Gastroesophageal sphincter (tissue), 3 donors: Measurements from ENCODE around the gene TOP2B.

Source experiments
- CTCF ChIP-seq, 4 experiments: fragments of 200-600 bp in 2 of 4; fragments of 450-650 bp in 2 of 4; sonication (generic) in 1 of 4; IDR thresholded peaks; one replicate each; pipeline ENCODE4 v1.5.1; 2017 to 2019; ENCODE audit warnings: antibody characterized with exemption in 4 of 4, mild to moderate bottlenecking in 2 of 4, moderate library complexity in 2 of 4
- EP300 ChIP-seq: sonication (generic); formaldehyde crosslinking; IDR thresholded peaks from one replicate; pipeline ENCODE4 v1.6.1; 2017; ENCODE audit warnings: antibody characterized with exemption, mild to moderate bottlenecking
- POLR2A ChIP-seq, 2 donors: fragments of 450-650 bp; IDR thresholded peaks; one replicate each; pipeline ENCODE4 v1.6.1; 2017; ENCODE audit warnings: antibody characterized with exemption in 2 of 2, mild to moderate bottlenecking in 2 of 2, moderate library complexity in 1 of 2
- POLR2AphosphoS5 ChIP-seq: sonication (generic); formaldehyde crosslinking; IDR thresholded peaks from one replicate; pipeline ENCODE4 v1.6.1; 2017; ENCODE audit warnings: antibody characterized with exemption

- no peak for TF ChIP-seq EP300
- no peak for TF ChIP-seq POLR2A (IDR thresholded peaks at IDR 0.05)
- no peak for TF ChIP-seq CTCF (IDR thresholded peaks at IDR 0.05)
- no peak for TF ChIP-seq POLR2AphosphoS5
These were observed 53.9 kb downstream of the TOP2B start for GRCh38 chr3:25610779-25611178.
